A673 (cell line): ENCODE data around the gene TMEM144. TPM values are rescaled to one million over a fixed set of nuclear protein-coding genes. Genes with fewer than 3 reads are reported as not detected.
"Not testable (repeated sequence)": the region's sequence is repeated elsewhere in the genome, so short reads cannot be mapped to it uniquely, and the experiment has no call there.

Experiments used
- BruUV-seq: library from RNA; stranded (reverse); fragments of 400-500 nt; replicated peaks from 2 replicates; lab custom pipeline; 2021; lab: Mats Ljungman, UMichigan
- CTCF ChIA-PET: fragments of 300-600 bp; sonication (Branson Sonifier 250); formaldehyde crosslinking; loops from one replicate; lab custom pipeline; 2022; ENCODE audit warnings: antibody characterized with exemption; lab: Charles Lee
- POLR2A ChIA-PET: fragments of 300-600 bp; sonication (Branson Sonifier 250); formaldehyde crosslinking; loops from one replicate; lab custom pipeline; 2022; ENCODE audit warnings: antibody characterized with exemption; ENCODE audit not compliant: low non-redundant PET; lab: Charles Lee
- DNase-seq: peaks from one replicate; pipeline ENCODE4 v3.0.0-alpha.2; 2015; ENCODE audit warnings: low spot score
- H3K27ac ChIP-seq: fragments of 200-600 bp; sonication (generic); 2 replicates; pipeline ENCODE4 v1.5.1; 2016; ENCODE audit warnings: mixed run types, low read depth, mild to moderate bottlenecking, mixed read lengths, antibody characterized with exemption, low read length; ENCODE audit not compliant: poor library complexity, severe bottlenecking
- H3K27me3 ChIP-seq: fragments of 200-600 bp; sonication (generic); replicated peaks from 2 replicates; pipeline ENCODE4 v1.6.1; 2017; ENCODE audit warnings: mixed run types, low read depth, mild to moderate bottlenecking, mixed read lengths, antibody characterized with exemption, low read length; ENCODE audit not compliant: insufficient read depth, poor library complexity
- H3K36me3 ChIP-seq: fragments of 200-600 bp; sonication (generic); 2 replicates; pipeline ENCODE4 v1.6.1; 2016; ENCODE audit warnings: mixed run types, mild to moderate bottlenecking, mixed read lengths, antibody characterized with exemption, low read length; ENCODE audit not compliant: insufficient read depth, poor library complexity, severe bottlenecking
- H3K4me1 ChIP-seq: fragments of 200-600 bp; sonication (generic); 2 replicates; pipeline ENCODE4 v1.6.1; 2017; ENCODE audit warnings: mixed run types, mild to moderate bottlenecking, mixed read lengths, antibody characterized with exemption, low read length; ENCODE audit not compliant: insufficient read depth, poor library complexity, severe bottlenecking
- H3K4me3 ChIP-seq: fragments of 200-600 bp; sonication (generic); 2 replicates; pipeline ENCODE4 v1.5.1; 2016; ENCODE audit warnings: low read depth, mixed run types, mild to moderate bottlenecking, mixed read lengths, low read length; ENCODE audit not compliant: poor library complexity, severe bottlenecking
- H3K9me3 ChIP-seq: fragments of 200-600 bp; sonication (generic); 2 replicates; pipeline ENCODE4 v1.6.1; 2016; ENCODE audit warnings: mixed run types, low read depth, mild to moderate bottlenecking, mixed read lengths, antibody characterized with exemption, low read length; ENCODE audit not compliant: poor library complexity, severe bottlenecking
- CTCF ChIP-seq: fragments of 300-800, 200-600 bp; sonication (generic); conservative IDR thresholded peaks from 2 replicates; pipeline ENCODE4 v1.5.1; 2017; ENCODE audit warnings: low read depth, mild to moderate bottlenecking, antibody characterized with exemption, low read length, moderate library complexity, mixed read lengths
- EZH2 ChIP-seq: fragments of 200-600 bp; sonication (generic); IDR thresholded peaks from 2 replicates; pipeline ENCODE4 v1.6.1; 2017; ENCODE audit warnings: borderline replicate concordance, low read depth, mild to moderate bottlenecking, mixed read lengths, antibody characterized with exemption, low read length; ENCODE audit not compliant: poor library complexity, severe bottlenecking
- intact Hi-C: fragments of 100-400 bp; cut with micrococcal nuclease; formaldehyde crosslinking; loops from one replicate; pipeline ENCODE4 v1.10.0; 2022; ENCODE audit not compliant: unreplicated experiment
- total RNA-seq: library from RNA; stranded (reverse); gene quantifications from 2 replicates; pipeline ENCODE4 v1.2.3, GENCODE V29; 2021

TMEM144 gene
- total RNA-seq, 1 experiment from 2014 or later = 4.0 TPM

- H3K27me3 ChIP-seq, H3K27ac ChIP-seq, DNase-seq, H3K4me1 ChIP-seq, POLR2A ChIA-PET, CTCF ChIA-PET, H3K4me3 ChIP-seq, intact Hi-C loops, BruUV-seq, H3K9me3 ChIP-seq, H3K36me3 ChIP-seq: not testable (repeated sequence)
Observed at GRCh38 chr4:158227880-158228279, 17.6 kb downstream of the TMEM144 start.

- H3K4me1 ChIP-seq, H3K27me3 ChIP-seq, DNase-seq, H3K9me3 ChIP-seq, BruUV-seq, intact Hi-C loops, H3K36me3 ChIP-seq, POLR2A ChIA-PET, H3K4me3 ChIP-seq, H3K27ac ChIP-seq, CTCF ChIA-PET: not testable (repeated sequence)
Observed at GRCh38 chr4:158228399-158228798, 18.1 kb downstream of the TMEM144 start.

GRCh38 chr4:158229768-158230167 is 19.5 kb downstream of the TMEM144 start:
- no peak overlapping the region for H3K4me3 ChIP-seq
- no peak for DNase-seq
- CTCF ChIA-PET = no interaction called here
- H3K4me1 ChIP-seq = no peaks in the 10 kb centered on the region
- no peaks in the 10 kb centered on the region for H3K36me3 ChIP-seq
- no peak overlapping the region for H3K27ac ChIP-seq
- TF ChIP-seq CTCF (no peak), EZH2 (no peak)
- POLR2A ChIA-PET = no interaction called here
- no peaks in the 10 kb centered on the region for H3K27me3 ChIP-seq
- H3K9me3 ChIP-seq = no peaks in the 10 kb centered on the region
- intact Hi-C loops = no loop called here
- no TSS peak for BruUV-seq

- no TSS peak for BruUV-seq
- Histone ChIP-seq H3K27me3 (no peaks in the 10 kb centered on the region), H3K4me1 (no peaks in the 10 kb centered on the region), H3K4me3 (no peak overlapping the region), H3K9me3 (no peaks in the 10 kb centered on the region), H3K36me3 (no peaks in the 10 kb centered on the region), H3K27ac (no peak overlapping the region)
- ChIA-PET CTCF (no interaction called here), POLR2A (no interaction called here)
- intact Hi-C loops = no loop called here
- TF ChIP-seq EZH2 (no peak), CTCF (no peak)
- DNase-seq = peak; percentile 14
Observed at GRCh38 chr4:158234671-158235070, 24.4 kb downstream of the TMEM144 start.
